ENCODE measurements around the gene FGF7.

GRCh38 chr15:49492830-49493229 is 69.8 kb downstream of the FGF7 start:
- TF ChIP-seq CTCF (IDR thresholded peaks at IDR 0.05) (no peak), POLR2A (IDR thresholded peaks at IDR 0.05) (no peak)

Measured in body of pancreas (tissue), 4 donors.